ENCODE data around the gene KIAA1217. TPM values are rescaled to one million over a fixed set of nuclear protein-coding genes. Genes with fewer than 3 reads are reported as not detected.

KIAA1217 gene
- total and polyA plus RNA-seq, 2 experiments from 2014 or later = 13.3 to 23.1 TPM

DNA sequence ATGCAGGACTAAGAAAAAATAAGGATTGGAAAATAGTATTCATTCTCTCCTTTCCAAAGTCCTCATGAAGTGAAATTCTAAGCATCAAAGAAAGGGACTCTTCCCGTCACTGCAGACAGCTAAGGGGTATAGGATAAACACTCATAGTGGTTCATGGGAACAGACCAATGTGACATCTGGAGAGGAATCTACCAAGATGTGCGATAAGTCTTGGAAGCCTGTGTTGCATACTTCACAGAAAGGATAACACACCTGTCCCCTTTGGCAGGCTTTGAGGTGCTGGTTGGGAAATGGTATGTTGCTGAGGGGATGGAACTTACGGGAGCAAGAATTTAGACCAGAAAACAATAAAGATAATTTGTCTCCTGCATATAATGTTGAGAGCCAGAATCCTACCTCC is 266.7 kb downstream of the KIAA1217 start:
- Histone ChIP-seq H3K27ac (no peak overlapping the region), H3K9me3 (ENCODE audit: low read depth) (no peaks in the 10 kb centered on the region), H3K4me1 (ENCODE audit: low read depth) (no peaks in the 10 kb centered on the region), H3K4me3 (no peak overlapping the region), H3K36me3 (peaks cover 3% of the 10 kb centered on the region), H3K27me3 (no peaks in the 10 kb centered on the region)
- DNase-seq (ENCODE audit: low read depth in 1 of 2, low spot score in 1 of 2) = no peak
- TF ChIP-seq, protein P1, sequence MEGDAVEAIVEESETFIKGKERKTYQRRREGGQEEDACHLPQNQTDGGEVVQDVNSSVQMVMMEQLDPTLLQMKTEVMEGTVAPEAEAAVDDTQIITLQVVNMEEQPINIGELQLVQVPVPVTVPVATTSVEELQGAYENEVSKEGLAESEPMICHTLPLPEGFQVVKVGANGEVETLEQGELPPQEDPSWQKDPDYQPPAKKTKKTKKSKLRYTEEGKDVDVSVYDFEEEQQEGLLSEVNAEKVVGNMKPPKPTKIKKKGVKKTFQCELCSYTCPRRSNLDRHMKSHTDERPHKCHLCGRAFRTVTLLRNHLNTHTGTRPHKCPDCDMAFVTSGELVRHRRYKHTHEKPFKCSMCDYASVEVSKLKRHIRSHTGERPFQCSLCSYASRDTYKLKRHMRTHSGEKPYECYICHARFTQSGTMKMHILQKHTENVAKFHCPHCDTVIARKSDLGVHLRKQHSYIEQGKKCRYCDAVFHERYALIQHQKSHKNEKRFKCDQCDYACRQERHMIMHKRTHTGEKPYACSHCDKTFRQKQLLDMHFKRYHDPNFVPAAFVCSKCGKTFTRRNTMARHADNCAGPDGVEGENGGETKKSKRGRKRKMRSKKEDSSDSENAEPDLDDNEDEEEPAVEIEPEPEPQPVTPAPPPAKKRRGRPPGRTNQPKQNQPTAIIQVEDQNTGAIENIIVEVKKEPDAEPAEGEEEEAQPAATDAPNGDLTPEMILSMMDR (IDR thresholded peaks at IDR 0.05; ENCODE audit: low read depth, low read length) = no peak

DNA sequence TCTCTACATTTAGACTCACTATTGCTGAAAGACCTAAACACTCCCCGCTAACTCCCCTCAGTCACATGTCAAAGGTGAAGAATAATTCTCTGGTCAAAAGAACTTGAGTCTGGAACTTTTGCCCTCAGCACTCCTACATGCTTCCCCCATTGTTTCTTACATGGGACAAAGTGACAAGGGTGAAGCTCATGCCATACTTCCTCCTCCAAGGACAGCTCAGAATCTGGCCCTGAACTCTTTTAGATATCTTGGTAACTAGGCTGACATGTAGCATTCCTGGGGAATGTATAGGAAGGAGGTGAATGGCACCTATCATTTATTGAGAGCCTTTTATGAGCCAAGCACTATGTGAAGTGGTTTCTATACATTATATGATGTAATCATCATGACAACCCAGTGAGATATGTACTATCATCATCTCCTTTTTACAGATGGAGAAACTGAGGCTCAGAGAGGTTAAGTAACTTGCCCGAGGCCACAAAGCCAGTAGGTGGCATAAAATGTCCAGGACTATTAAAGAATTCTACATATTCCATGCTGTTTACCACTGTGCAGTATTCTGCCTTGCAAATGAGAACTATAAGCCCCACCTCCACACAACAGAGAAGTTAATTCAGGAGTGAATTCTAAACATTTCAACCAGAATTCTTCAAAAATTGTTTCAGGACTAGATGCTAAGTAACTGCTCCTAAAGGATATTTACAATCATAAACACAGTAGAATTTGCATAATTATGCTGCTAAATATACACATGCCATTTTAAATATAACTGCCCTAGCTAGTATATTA is 268.2 kb downstream of the KIAA1217 start:
- H3K4me1 ChIP-seq (ENCODE audit: low read depth) = no peaks in the 10 kb centered on the region
- TF ChIP-seq, protein P1 (IDR thresholded peaks at IDR 0.05; ENCODE audit: low read depth, low read length) = no peak
- no peak for DNase-seq (ENCODE audit: low read depth in 1 of 2, low spot score in 1 of 2)

GRCh38 chr10:24477915-24478314 is 269.0 kb downstream of the KIAA1217 start:
- H3K27ac ChIP-seq = no peak overlapping the region
- no peaks in the 10 kb centered on the region for H3K4me1 ChIP-seq (ENCODE audit: low read depth)
- no peak for DNase-seq (ENCODE audit: low read depth in 1 of 2, low spot score in 1 of 2)
- TF ChIP-seq, protein P1 (IDR thresholded peaks at IDR 0.05; ENCODE audit: low read depth, low read length) = no peak
- H3K36me3 ChIP-seq = peaks cover 3% of the 10 kb centered on the region
- no peak overlapping the region for H3K4me3 ChIP-seq
- no peaks in the 10 kb centered on the region for H3K27me3 ChIP-seq
- H3K9me3 ChIP-seq (ENCODE audit: low read depth) = no peaks in the 10 kb centered on the region

More for the DNA sequence above, 268.2 kb downstream of the KIAA1217 start:
- no peak overlapping the region for H3K27ac ChIP-seq
- H3K27me3 ChIP-seq = no peaks in the 10 kb centered on the region
- no peaks in the 10 kb centered on the region for H3K9me3 ChIP-seq (ENCODE audit: low read depth)
- peaks cover 3% of the 10 kb centered on the region for H3K36me3 ChIP-seq
- H3K4me3 ChIP-seq = no peak overlapping the region

GRCh38 chr10:24479806-24480205 is 270.9 kb downstream of the KIAA1217 start:
- no peak overlapping the region for H3K27ac ChIP-seq
- DNase-seq (ENCODE audit: low read depth in 1 of 2, low spot score in 1 of 2) = no peak
- H3K36me3 ChIP-seq = no peaks in the 10 kb centered on the region
- H3K27me3 ChIP-seq = no peaks in the 10 kb centered on the region
- no peak overlapping the region for H3K4me3 ChIP-seq
- no peaks in the 10 kb centered on the region for H3K4me1 ChIP-seq (ENCODE audit: low read depth)
- H3K9me3 ChIP-seq (ENCODE audit: low read depth) = no peaks in the 10 kb centered on the region
- TF ChIP-seq, protein P1 (IDR thresholded peaks at IDR 0.05; ENCODE audit: low read depth, low read length) = no peak

- DNase-seq (ENCODE audit: low read depth in 1 of 2, low spot score in 1 of 2) = no peak
- no peaks in the 10 kb centered on the region for H3K9me3 ChIP-seq (ENCODE audit: low read depth)
- H3K27me3 ChIP-seq = no peaks in the 10 kb centered on the region
- no peaks in the 10 kb centered on the region for H3K36me3 ChIP-seq
- H3K4me1 ChIP-seq (ENCODE audit: low read depth) = no peaks in the 10 kb centered on the region
- H3K27ac ChIP-seq = no peak overlapping the region
- TF ChIP-seq, protein P1 (IDR thresholded peaks at IDR 0.05; ENCODE audit: low read depth, low read length) = no peak
- H3K4me3 ChIP-seq = no peak overlapping the region
Observed at GRCh38 chr10:24480447-24480846, 271.5 kb downstream of the KIAA1217 start.

Data from cardiac muscle cell (in vitro differentiated cells and primary cell).